Calu3 (cell line): ENCODE data around the gene RIMS4. TPM values are rescaled to one million over a fixed set of nuclear protein-coding genes. Genes with fewer than 3 reads are reported as not detected.

Source experiments
- Bru-seq: library from RNA; stranded (reverse); fragments of 400-500 nt; gene quantifications from one replicate; lab custom pipeline; 2021; lab: Mats Ljungman, UMichigan
- BruChase-seq, 2 experiments: library from RNA; stranded (reverse); fragments of 400-500 nt; gene quantifications; one replicate each; lab custom pipeline; 2021; lab: Mats Ljungman, UMichigan
- BruUV-seq: library from RNA; stranded (reverse); fragments of 400-500 nt; replicated peaks from 2 replicates; lab custom pipeline; 2021; lab: Mats Ljungman, UMichigan
- CTCF ChIA-PET: fragments of 300-600 bp; sonication (Branson Sonifier 250); formaldehyde crosslinking; loops from one replicate; lab custom pipeline; 2022; ENCODE audit warnings: antibody characterized with exemption; lab: Charles Lee
- DNase-seq: peaks from one replicate; pipeline ENCODE4 v3.0.0; 2022
- H3K27ac Mint-ChIP-seq: one replicate; pipeline ENCODE4 v1.8.0; 2022; ENCODE audit warnings: mixed read lengths; ENCODE audit not compliant: unreplicated experiment
- H3K27me3 Mint-ChIP-seq: one replicate; pipeline ENCODE4 v1.8.0; 2022; ENCODE audit warnings: mixed read lengths; ENCODE audit not compliant: unreplicated experiment
- H3K36me3 Mint-ChIP-seq: one replicate; pipeline ENCODE4 v1.8.0; 2022; ENCODE audit warnings: mild to moderate bottlenecking, moderate library complexity, mixed read lengths; ENCODE audit not compliant: insufficient read depth, unreplicated experiment
- H3K4me1 Mint-ChIP-seq: one replicate; pipeline ENCODE4 v1.8.0; 2022; ENCODE audit warnings: mild to moderate bottlenecking, low read depth, mixed read lengths; ENCODE audit not compliant: unreplicated experiment
- H3K4me3 Mint-ChIP-seq: one replicate; pipeline ENCODE4 v1.8.0; 2022; ENCODE audit warnings: mild to moderate bottlenecking, low read depth, moderate library complexity, mixed read lengths; ENCODE audit not compliant: unreplicated experiment
- H3K9me3 Mint-ChIP-seq: one replicate; pipeline ENCODE4 v1.8.0; 2022; ENCODE audit warnings: low read depth, mixed read lengths; ENCODE audit not compliant: unreplicated experiment
- intact Hi-C: fragments of 100-400 bp; cut with micrococcal nuclease; formaldehyde crosslinking; loops from one replicate; pipeline ENCODE4 v1.10.0; 2022; ENCODE audit not compliant: unreplicated experiment
- long read RNA-seq: library from polyadenylated mRNA; stranded (forward); transcript quantifications from one replicate; pipeline ENCODE4 v2.0.0, GENCODE V29; 2022
- total RNA-seq: library from RNA; stranded (reverse); gene quantifications from 2 replicates; pipeline ENCODE4 v1.2.3, GENCODE V29; 2022
- TF ChIP-seq, protein P1 (sequence below): fragments of 200-600 bp; IDR thresholded peaks from one replicate; pipeline ENCODE4 v1.8.0; 2022; ENCODE audit warnings: antibody characterized with exemption; ENCODE audit not compliant: unreplicated experiment

Gene RIMS4
- total RNA-seq (0.40 and 0.91 TPM in 2 replicates), Bru-seq, nascent RNA (percentile 17 among the genes with signal in this experiment), BruChase-seq, experiment 1, labeled RNA remaining after a 6-hour chase (percentile 15 among the genes with signal in this experiment), BruChase-seq, experiment 2, labeled RNA remaining after a 2-hour chase (percentile 8 among the genes with signal in this experiment)
- long read RNA-seq, result 0 reads

DNA sequence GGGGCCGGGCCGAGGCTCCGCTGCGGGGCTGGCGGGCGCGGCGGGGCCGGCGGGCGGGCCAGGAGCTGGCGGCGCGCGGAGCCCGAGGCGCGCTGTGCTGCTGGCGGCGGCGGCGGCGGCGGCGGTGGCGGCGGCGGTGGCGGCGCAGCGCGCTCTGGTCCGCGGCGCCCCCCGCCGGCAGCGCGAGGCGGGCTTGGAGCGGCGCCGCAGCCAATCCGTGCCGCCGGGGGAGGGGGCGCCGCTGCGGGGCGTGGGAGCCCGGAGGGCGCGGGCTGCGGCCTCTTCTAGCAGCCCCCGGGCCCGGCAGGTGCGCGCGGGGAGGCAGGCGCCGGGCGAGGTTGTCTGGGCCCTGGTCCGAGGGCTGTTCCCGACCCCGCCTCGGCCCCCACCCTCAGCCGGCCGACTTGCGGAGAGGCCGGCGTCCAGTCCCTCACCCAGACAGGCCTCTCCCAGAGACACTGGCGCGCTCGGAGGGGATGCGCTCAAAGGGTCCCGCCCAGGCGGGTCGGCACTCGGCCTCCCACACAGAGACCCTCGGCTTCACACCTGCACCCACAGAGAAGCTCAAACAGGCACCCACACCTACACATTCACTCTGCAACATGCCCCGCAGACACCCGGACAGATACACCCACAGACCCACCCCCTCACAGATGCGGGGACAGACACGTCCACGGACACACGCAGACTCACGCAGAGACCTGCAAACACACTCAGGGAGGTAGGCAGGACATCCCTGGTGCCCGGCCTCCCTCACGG lies at the start of gene RIMS4:
RIMS4 (minus strand) TSS at position 156 of the 759 bp plus-strand sequence. CDS start 275 bp downstream, outside the sequence.
- peaks cover 5% of the 10 kb centered on the region for H3K4me1 Mint-ChIP-seq
- H3K9me3 Mint-ChIP-seq, result no peaks in the 10 kb centered on the region
- BruUV-seq, result no TSS peak
- H3K27me3 Mint-ChIP-seq, result peaks cover 91% of the 10 kb centered on the region
- H3K36me3 Mint-ChIP-seq, result peaks cover 8% of the 10 kb centered on the region
- peak within 1 kb of the TSS; percentile 27 for H3K27ac Mint-ChIP-seq
- H3K4me3 Mint-ChIP-seq, result peak within 1 kb of the TSS; percentile 64
- CTCF ChIA-PET, result interaction anchor here (0.5 kb wide), 1 partner anchor 63 kb away, joined by 3 read pairs; no protein-coding TSS in a partner anchor
- TF ChIP-seq, protein P1, sequence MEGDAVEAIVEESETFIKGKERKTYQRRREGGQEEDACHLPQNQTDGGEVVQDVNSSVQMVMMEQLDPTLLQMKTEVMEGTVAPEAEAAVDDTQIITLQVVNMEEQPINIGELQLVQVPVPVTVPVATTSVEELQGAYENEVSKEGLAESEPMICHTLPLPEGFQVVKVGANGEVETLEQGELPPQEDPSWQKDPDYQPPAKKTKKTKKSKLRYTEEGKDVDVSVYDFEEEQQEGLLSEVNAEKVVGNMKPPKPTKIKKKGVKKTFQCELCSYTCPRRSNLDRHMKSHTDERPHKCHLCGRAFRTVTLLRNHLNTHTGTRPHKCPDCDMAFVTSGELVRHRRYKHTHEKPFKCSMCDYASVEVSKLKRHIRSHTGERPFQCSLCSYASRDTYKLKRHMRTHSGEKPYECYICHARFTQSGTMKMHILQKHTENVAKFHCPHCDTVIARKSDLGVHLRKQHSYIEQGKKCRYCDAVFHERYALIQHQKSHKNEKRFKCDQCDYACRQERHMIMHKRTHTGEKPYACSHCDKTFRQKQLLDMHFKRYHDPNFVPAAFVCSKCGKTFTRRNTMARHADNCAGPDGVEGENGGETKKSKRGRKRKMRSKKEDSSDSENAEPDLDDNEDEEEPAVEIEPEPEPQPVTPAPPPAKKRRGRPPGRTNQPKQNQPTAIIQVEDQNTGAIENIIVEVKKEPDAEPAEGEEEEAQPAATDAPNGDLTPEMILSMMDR, result peak; percentile 12
- peak; percentile 41 for DNase-seq
- intact Hi-C loops, result no loop called here

DNA sequence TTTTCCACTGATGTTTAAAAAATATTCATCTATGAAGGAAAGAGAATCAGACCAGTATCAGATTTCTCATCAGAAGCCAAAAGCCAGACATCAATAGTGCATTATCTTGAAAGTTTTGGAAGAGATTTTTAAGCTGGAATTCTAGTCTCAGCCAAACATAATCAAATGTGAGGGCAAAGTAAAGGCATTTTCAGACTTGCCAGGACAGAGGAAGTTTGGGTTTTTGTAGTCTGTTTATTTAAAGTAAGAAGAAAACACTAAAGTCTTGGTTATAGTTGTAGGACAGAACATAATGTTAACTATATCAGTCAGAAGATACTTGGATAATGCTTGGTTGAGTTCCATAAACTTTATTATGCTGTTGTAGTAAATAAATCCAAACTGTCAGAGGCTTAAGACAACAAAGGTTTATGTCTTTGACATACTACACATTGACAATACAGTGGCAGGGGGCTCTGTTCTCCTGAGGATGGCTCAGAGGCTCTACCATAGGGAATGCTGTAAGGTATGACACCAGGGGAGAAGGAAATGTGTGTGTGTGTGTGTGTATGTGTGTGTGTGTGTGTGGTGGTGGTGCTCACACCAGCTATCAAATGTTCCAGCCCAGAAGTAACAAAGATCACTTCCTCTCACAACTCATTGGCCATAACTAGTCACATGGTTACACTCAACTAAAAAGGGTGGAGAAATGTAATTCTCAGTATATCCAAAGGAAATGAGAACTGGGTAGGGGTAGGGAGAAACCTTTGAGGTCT lies 48.4 kb upstream of the RIMS4 start:
- no peak for DNase-seq
- Mint-ChIP-seq H3K4me3 (no peak overlapping the region), H3K27ac (no peak overlapping the region), H3K36me3 (no peaks in the 10 kb centered on the region), H3K9me3 (peaks cover 3% of the 10 kb centered on the region), H3K4me1 (peaks cover 21% of the 10 kb centered on the region), H3K27me3 (peaks cover 4% of the 10 kb centered on the region)
- TF ChIP-seq, protein P1, result no peak
- CTCF ChIA-PET, result interaction anchor here (0.6 kb wide), 1 partner anchor 30 kb away, joined by 4 read pairs; no protein-coding TSS in a partner anchor
- intact Hi-C loops, result no loop called here
- no TSS peak for BruUV-seq

DNA sequence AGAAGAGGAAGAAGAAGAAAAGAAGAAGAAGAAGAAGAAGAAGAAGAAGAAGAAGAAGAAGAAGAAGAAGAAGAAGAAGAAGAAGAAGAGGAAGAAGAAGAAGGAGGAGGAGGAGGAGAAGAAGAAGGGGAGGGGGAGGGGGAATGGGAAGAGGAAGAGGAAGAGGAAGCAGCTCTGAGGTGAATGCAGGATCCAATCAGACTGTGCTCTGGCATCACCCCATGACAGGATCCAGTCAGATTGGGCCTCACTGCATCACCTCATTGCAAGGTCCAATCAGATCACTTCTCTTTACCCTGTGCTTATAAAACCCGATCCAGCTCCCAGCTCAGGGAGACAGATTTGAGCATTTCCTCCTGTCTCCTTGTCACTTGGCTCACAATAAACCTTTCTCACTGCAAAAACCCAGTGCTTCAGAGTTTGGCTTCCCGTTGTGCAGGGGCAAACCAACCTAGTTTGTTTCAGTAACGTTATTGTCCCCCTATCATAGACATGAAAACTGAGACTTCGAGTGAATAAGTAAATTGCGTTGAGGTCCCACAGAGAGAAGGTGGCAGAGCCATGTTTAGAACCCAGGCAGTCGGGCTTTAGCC lies 46.6 kb upstream of the RIMS4 start:
- BruUV-seq, result no TSS peak
- peaks cover 13% of the 10 kb centered on the region for H3K27me3 Mint-ChIP-seq
- DNase-seq, result no peak
- H3K9me3 Mint-ChIP-seq, result peaks cover 3% of the 10 kb centered on the region
- intact Hi-C loops, result no loop called here
- TF ChIP-seq, protein P1, result no peak
- H3K36me3 Mint-ChIP-seq, result no peaks in the 10 kb centered on the region
- H3K4me3 Mint-ChIP-seq, result no peak overlapping the region
- no peak overlapping the region for H3K27ac Mint-ChIP-seq
- peaks cover 15% of the 10 kb centered on the region for H3K4me1 Mint-ChIP-seq
- CTCF ChIA-PET, result interaction anchor here (0.7 to 1.3 kb wide), 3 partner anchors 9 to 1243 kb away, joined by 4 to 5 read pairs (median 4); no protein-coding TSS in a partner anchor

DNA sequence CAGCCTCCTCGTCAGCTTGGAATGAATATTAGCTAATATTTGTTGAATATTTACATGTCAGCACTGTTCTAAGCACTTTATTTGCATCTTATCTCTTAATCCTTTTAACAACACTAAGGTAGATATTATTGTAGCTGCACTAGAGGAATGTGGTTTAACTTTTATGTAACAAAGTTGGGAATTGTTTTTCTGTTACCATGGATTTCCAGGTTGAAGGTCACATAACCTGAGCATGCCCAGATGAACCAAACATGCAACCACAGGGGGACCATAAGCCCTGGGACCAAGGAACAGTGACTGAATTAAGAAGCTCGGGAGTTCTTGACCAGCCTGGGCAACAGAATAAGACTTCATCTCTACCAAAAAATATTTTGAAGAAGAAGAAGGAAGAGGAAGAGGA lies 46.1 kb upstream of the RIMS4 start:
- H3K4me3 Mint-ChIP-seq, result no peak overlapping the region
- no peak for DNase-seq

More for the DNA sequence above, 46.1 kb upstream of the RIMS4 start:
- peaks cover 13% of the 10 kb centered on the region for H3K27me3 Mint-ChIP-seq
- CTCF ChIA-PET, result interaction anchor here (0.7 to 1.3 kb wide), 3 partner anchors 8 to 1242 kb away, joined by 4 to 5 read pairs (median 4); no protein-coding TSS in a partner anchor
- no peaks in the 10 kb centered on the region for H3K36me3 Mint-ChIP-seq
- intact Hi-C loops, result no loop called here
- H3K9me3 Mint-ChIP-seq, result peaks cover 3% of the 10 kb centered on the region
- TF ChIP-seq, protein P1, result no peak
- no TSS peak for BruUV-seq
- H3K4me1 Mint-ChIP-seq, result peaks cover 10% of the 10 kb centered on the region
- no peak overlapping the region for H3K27ac Mint-ChIP-seq
